NCI-H1048 (cell line): ENCODE results near the gene TNIP2.

Experiments used
- DNase-seq: peaks from one replicate; lab custom pipeline; 2025; lab: John Stamatoyannopoulos, UW

The TNIP2 gene

GRCh38 chr4:2715426-2715825 lies 40.7 kb downstream of the TNIP2 start:
- DNase-seq = no peak

DNA sequence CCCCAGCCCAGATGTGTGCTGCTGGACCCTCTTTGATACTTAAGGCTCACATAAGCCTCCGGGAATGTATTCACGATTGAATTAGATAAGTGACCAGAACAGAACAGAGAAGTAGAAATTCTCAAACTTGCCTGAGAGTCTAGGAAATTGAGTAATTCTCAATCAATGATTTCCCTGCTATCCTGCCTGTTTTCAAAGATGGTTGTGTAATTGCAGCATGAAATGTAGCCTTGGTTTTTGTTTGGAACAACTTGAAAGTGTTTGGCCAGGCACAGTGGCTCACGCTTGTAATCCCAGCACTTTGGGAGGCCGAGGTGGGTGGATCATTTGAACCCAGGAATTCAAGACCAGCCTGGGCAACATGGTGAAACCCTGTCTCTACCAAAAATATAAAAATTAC lies 41.2 kb downstream of the TNIP2 start:
- DNase-seq = no peak

GRCh38 chr4:2714061-2714770 lies 41.9 kb downstream of the TNIP2 start:
- DNase-seq = no peak

GRCh38 chr4:2713337-2713736 lies 42.8 kb downstream of the TNIP2 start:
- no peak for DNase-seq

DNA sequence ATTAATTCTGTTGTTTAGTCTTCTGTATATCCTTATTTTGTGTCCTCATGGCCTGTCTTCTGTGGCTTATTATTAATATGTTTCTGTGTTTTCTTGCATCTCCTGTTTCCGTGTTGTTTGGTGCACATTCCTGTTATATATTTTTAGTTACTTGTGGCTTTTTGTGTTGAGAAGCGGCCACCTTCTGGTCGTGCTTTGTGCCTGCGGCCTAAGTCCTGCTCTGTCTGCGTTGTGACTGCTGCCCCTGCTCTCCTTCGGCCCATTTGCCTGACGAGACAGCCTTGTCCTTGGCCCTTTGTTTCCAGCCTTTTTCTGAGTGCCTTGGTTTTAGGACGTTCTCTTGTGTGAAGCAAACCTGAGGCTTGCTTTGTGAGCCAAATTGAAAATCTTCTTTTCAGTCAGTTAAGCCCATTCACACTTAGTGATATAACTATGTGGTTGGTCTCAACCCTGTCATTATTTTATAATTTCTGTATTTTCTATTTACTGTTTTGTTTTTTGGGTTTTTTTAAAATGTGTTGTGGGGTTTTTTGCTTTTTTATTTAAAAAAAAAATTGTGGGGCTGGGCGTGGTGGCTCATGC lies 43.8 kb downstream of the TNIP2 start:
- DNase-seq = no peak

DNA sequence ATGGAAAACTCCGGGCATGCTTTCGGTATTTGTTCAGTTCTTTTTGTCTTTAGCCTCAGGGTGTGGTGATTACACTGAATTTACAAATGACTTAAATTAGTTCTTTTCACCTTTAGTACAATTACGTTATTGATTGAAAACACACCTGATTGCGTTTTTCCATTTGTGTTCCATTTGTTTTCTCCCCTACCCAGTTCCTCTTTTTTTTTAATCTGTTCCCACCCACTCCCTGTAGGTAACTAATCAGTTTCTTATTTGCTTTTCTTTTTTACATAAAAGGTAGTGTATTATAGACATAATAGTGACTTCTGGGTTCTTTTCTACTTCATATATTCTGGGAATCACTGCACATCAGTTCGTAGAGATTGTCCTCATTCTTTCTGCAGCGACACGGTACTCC lies 53.4 kb downstream of the TNIP2 start:
- no peak for DNase-seq

DNA sequence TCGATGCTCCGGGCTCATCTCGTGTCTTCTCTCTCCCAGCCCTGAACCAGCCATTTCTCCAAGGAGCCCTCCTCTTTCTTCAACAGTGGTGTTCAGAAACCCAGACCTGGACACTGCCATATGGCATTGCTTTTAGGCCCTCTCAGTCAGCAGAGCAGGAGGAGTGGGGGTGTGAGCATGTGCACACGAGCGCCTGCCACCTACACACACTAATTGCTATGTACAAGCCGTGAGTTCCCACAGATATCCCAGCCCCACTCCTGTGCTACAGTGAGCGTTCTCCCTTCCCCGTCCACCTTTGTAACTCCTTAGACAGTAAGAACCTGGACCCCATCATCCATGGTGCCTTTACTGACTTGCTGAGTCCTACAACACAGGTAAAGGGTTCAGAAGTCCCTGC lies 53.8 kb downstream of the TNIP2 start:
- DNase-seq = no peak

DNA sequence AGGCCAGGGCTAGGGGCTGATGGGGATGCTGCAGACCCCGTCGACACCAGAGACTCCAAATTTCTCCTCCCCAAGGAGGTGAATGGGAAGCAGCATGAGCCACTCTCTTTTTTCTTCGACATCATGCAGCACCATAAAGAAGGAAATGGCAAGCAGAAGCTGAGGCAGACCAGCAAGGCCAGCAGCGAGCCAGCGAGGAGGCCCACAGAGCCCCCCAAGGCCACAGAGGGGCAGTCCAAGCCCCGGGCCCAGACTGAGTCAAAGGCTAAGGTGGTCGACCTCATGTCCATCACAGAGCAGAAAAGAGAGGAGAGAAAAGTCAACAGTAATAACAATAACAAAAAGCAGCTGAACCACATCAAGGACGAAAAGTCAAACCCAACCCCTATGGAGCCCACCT lies 56.1 kb downstream of the TNIP2 start:
- no peak for DNase-seq

DNA sequence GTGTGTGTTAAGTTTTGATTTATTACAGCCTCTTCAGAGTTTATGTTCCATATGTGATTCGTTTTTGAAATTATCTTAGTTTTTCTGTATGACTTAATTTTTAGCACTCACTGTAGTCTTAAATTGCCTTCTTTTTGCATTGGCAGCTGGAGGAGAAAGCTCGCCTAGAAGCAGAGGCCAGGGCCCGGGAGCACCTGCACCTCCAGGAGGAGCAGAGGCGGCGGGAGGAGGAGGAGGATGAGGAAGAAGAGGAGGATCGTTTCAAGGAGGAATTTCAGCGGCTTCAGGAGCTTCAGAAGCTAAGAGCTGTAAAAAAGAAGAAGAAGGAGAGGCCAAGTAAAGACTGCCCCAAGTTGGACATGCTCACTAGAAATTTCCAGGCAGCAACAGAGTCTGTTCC lies 56.6 kb downstream of the TNIP2 start:
- DNase-seq = no peak

GRCh38 chr4:2698951-2699505 lies 57.1 kb downstream of the TNIP2 start:
- DNase-seq = no peak

GRCh38 chr4:2698504-2698903 lies 57.6 kb downstream of the TNIP2 start:
- DNase-seq = no peak

DNA sequence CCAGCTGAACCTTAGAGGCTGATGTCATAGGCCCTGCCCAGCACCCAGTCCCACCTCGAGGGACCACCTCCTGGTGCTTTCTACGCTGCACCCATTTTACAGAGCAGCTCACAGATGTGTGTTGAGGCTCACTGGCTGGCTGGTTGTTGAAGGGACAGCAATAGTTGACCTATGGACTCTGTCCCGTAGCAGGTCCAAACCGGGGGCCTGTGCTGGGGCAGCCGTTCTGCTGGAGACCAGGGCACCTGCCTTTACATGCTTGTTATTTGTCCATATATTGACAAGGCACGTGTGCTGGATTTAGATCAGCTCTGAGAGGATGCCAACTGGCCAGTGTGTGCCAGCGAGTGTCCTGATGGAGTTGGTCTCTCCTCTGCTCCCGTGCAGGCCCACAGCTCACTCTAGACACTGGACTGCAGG lies 58.1 kb downstream of the TNIP2 start:
- no peak for DNase-seq

DNA sequence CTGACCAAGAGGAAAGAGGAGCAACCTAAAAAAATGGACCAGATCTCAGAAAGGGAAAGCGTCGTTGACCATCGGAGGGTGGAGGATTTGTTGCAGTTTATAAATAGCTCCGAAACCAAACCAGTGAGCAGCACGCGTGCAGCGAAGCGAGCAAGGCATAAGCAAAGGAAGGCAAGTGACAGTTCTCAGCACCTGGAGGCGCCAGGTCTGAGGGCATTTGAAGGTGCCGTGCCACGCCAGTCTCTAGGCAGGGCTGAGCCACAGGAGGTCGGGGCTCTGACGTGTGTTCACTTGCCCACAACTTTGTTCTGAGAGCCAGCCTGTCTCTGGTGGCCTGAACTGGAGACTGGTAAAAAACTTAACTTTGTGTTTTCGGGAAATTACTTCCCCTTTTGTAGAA lies 59.7 kb downstream of the TNIP2 start:
- no peak for DNase-seq

DNA sequence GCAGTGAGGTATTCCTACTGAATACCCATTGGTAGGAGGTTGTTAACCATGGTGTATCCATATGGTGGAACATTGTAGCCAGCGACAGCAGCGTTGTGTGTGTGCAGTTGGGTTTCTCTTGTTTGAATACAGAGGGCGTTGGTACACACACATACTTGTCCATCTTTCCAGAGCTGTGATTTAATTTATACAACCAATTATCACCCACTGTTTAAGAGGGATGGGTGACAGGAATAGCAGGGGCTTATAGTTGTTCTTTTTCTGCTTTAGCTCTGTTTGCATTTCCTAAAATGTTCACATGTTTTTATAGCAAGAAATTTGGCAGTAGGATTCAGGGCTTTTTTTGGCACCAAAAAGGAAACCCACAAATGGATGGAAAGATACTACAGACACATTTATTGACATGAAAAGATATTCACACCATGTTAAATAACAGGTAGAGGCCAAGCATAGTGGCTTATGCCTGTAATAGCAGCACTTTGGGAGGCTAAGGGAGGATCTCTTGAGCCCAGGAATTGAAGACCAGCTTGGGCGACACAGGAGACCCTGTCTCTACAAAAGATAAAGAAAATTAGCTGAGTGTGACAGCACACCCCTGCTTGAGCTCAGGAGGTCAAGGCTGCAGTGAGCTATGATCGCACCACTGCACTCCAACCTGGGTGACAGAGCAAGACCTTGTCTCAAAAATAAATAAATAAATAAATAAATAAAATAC lies 60.6 kb downstream of the TNIP2 start:
- no peak for DNase-seq

GRCh38 chr4:2694691-2695090 lies 61.4 kb downstream of the TNIP2 start:
- no peak for DNase-seq

- DNase-seq = no peak
Measured at GRCh38 chr4:2691952-2692435, 64.1 kb downstream of the TNIP2 start.
